Measurements from ENCODE around the gene FUNDC2.
"Not testable (repeated sequence)": the region's sequence is repeated elsewhere in the genome, so short reads cannot be mapped to it uniquely, and the experiment has no call there.

FUNDC2 gene

GRCh38 chrX:155026727-155027508 lies at the start of gene FUNDC2:
Gene FUNDC2 (plus strand): TSS chrX:155026844. CDS start chrX:155026939, 95 bp downstream.
- peak; percentile 94 for DNase-seq

- no peak for DNase-seq
Observed at GRCh38 chrX:154979629-154980028, 47.0 kb upstream of the FUNDC2 start.

- peak; percentile 64 for DNase-seq
Observed at GRCh38 chrX:154980330-154981115, 46.1 kb upstream of the FUNDC2 start.

- DNase-seq = no peak
Observed at GRCh38 chrX:154981116-154981411, 45.6 kb upstream of the FUNDC2 start.

- no peak for DNase-seq
Observed at GRCh38 chrX:154986826-154987575, 39.6 kb upstream of the FUNDC2 start.

GRCh38 chrX:154987940-154988339 lies 38.7 kb upstream of the FUNDC2 start:
- no peak for DNase-seq

- no peak for DNase-seq
Observed at GRCh38 chrX:154988719-154989118, 37.9 kb upstream of the FUNDC2 start.

GRCh38 chrX:154990496-154990895 lies 36.1 kb upstream of the FUNDC2 start:
- no peak for DNase-seq

GRCh38 chrX:154991039-154991438 lies 35.6 kb upstream of the FUNDC2 start:
- no peak for DNase-seq

GRCh38 chrX:154991476-154991875 lies 35.2 kb upstream of the FUNDC2 start:
- no peak for DNase-seq

- no peak for DNase-seq
Observed at GRCh38 chrX:154998204-154998880, 28.3 kb upstream of the FUNDC2 start.

GRCh38 chrX:155000841-155001240 lies 25.8 kb upstream of the FUNDC2 start:
- no peak for DNase-seq

GRCh38 chrX:155001873-155002272 lies 24.8 kb upstream of the FUNDC2 start:
- no peak for DNase-seq

GRCh38 chrX:155005190-155005589 lies 21.5 kb upstream of the FUNDC2 start:
- no peak for DNase-seq

GRCh38 chrX:155006379-155006778 lies 20.3 kb upstream of the FUNDC2 start:
- not testable (repeated sequence) for DNase-seq

- not testable (repeated sequence) for DNase-seq
Observed at GRCh38 chrX:155006913-155007671, 19.6 kb upstream of the FUNDC2 start.

- DNase-seq = not testable (repeated sequence)
Observed at GRCh38 chrX:155008578-155008977, 18.1 kb upstream of the FUNDC2 start.

- no peak for DNase-seq
Observed at GRCh38 chrX:155009994-155010472, 16.6 kb upstream of the FUNDC2 start.

GRCh38 chrX:155020591-155020990 lies 6.1 kb upstream of the FUNDC2 start:
- DNase-seq = no peak

GRCh38 chrX:155022585-155022984 lies 4.1 kb upstream of the FUNDC2 start, which contains the start of gene F8:
Gene F8 (minus strand): TSS chrX:155022723. CDS start chrX:155022552, 171 bp downstream.
- DNase-seq = no peak

GRCh38 chrX:155023907-155024833 lies 2.5 kb upstream of the FUNDC2 start:
- no peak for DNase-seq

Data from NCI-H1092 (cell line).